GM19043 (cell line): ENCODE data around the gene RTP5.

Source experiments
- ATAC-seq: cut with Tn5 transposase; IDR thresholded peaks from one replicate; pipeline ENCODE4 v1.9.1; 2021; ENCODE audit warnings: low read depth; ENCODE audit not compliant: unreplicated experiment

Gene RTP5

DNA sequence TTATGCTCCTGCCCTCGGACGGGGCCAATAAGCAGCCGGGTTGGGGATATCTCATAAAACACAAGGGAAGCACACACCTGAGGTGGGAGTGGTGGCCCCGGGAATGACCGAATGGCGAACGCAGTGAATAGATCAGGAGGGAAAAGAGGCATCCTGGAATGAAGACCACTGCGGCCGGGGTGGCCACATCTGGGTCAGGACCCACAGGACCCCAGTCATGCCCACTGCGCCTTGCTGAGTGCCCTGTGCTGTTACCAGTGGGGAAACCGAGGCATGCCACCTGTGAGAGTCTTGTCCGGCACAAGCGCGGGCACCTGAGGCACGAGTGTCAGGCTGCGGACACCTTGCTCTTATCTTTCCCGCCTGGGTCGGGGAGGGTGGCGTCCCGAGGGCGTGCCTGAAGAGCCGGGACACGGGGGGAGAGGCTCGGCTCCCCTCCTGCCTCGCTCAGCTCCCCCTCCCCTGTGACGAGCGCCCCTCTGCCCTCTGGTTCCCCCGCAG lies 12.4 kb upstream of the RTP5 start:
- no peak for ATAC-seq

DNA sequence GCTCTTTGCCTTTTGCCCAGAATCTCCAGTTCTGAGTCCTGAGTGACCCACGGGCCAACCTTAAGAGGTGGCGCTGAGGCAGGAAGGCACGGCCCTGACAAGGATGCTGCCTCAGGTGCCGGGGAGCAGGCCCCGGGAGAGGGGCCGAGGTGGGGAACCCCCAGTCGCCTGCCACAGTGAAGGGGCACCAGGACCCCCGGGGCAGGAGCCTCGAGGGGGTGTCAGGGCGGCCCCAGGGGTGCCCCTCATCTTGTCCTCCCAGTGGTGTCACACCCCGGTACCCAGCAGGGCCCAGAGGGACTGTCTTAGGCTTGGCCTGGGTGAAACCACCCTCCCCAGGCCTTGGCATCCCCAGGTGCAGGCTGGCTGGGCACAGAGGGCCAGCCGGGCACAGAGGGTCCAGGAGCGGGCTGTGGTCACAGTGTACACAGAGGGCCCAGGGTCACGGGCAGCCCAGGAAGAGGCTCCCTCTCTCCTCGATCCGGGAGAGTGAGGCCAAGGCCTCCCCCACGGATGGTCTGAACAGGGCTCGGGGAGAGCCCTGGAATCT lies 11.9 kb upstream of the RTP5 start:
- no peak for ATAC-seq

DNA sequence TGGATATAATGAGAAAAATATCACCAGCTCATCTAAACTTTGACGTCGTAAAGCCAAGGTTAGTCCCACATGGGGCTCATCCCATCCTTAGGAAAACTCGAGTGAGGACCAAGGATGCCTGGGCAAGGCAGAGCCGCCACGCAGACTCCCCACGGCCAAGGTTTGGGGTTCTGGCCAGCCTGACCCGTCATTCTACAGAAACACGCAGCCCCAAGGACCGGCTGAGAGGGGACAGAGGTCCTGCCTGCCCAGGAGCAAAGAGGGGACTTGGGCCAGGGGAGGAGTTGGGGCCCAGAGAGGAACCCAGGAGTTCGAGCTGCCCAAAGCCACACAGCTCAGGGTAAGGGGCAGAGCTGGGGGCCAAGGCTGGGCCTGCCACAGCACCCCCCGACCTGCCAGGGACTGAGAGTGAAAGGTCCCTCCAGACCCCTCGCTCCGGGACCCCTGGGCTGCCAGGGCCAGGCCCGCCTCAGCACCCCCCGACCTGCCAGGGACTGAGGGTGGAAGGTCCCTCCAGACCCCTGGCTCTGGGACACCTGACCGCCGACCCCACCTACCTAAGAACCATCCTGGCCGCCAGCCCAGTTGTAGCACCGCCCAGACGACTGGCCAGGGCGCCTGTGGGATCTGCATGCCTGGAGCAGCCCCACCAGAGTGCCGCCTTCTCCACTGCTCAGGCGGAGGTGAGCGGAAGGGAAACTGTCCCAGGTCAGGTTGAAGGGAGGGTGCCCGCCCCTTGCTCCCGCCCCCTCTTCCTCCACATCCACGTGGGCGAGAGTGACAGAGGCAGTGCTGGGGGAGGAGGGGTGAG lies 11.1 kb upstream of the RTP5 start, which contains the start of gene PDCD1:
PDCD1 (minus strand) TSS at position 689 of the 811 bp plus-strand sequence; CDS start at position 633, 56 bp downstream.
- ATAC-seq = peak; percentile 43

DNA sequence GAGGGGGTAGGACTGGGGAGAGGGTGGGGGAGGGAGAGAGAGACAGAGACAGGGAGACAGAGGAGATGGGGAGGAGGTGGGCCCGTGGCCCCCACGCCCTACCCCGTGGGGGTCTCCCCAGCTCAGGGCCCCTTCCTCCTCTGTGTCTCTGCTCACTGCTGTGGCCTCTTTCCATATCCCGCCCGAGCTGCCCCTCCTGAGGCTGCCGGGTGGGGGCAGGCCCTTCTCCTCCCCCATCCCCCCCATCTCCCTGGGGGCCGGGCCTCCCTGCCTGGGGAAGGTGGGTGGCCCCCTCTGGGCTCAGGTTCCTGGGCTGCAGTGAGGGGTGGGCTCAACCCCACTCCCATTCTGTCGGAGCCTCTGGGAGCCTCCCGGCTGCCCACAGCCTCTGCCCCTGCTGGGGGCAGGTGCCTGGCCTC lies 10.5 kb upstream of the RTP5 start:
- ATAC-seq = peak; percentile 13

DNA sequence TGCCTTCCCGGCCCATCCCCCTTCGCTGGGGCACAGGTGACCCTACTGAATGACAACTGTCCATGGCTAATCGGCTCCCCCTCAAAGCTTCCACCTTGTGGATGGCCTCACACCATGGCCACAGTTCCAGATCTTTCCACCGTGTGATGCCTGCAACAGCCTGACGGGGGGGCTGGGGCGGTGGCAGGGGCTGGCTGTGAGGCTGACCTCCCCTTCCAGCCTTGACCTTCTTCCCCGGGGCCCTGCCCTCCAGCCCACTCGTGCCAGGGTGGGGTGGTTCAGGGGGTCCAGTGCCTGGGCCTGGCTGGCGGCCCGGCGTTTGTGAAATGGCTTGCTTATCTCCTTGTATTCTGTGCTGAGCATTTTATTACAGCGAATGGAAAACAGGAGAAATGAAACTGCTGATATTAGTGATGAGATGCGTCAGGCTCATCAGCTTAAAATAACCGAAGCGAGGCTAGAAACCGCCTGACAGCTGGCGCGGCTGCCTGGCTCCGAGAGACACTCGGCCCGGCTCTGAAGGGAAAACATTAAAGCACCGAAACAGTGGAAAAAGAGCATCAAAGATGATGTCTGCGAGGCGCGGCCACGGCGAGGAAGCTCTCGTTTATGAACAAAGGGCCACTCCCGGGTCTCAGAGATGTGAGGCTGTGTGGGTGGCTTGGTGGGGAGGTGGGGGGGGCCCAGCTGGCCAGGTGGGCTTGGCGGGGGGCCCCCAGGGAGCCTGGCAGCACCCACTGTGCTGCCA lies 9.9 kb upstream of the RTP5 start:
- peak; percentile 33 for ATAC-seq

DNA sequence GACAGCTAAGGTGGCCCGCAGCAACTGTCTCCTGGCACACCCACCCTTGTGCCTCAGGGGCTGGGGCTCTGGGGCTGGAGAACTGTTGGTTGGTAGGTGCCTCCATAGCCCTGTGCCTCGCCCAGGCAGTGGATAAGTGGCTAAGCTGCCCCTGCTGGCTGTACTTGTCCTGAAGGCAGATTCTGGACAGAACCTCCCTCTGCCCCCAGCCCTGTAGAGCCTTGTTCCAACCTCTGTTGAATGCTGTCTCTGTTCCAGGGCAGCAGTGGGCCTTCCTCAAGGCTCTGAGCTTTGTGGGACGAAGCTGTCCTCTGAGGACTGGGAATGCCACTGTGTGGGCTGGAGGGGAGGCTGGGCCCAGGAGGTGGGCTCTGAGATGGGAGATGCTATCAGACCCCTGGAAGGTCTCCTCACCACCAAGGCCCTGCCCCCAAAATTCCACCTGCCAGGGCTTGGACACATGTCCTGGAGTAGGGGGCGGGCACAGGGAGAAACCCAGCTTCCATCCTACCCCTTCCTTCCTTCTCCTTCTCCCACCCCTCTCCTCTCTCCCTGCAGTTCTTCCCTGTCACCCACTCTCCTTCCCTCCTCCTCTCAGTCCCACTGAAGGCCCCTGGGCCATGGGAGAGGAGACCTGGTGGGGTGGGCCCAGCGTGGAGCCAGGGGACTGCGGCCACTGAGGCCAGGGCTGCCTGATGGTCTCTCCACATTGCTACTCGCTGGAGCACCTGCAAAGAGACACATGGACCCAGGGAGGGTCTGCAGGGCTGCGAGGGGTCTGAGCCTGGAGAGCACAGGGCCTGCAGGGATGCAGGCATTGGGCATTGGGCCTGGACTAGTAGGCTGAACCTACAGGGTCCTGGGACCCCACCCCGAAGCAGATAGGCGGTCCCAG lies 9.1 kb upstream of the RTP5 start:
- ATAC-seq = no peak

DNA sequence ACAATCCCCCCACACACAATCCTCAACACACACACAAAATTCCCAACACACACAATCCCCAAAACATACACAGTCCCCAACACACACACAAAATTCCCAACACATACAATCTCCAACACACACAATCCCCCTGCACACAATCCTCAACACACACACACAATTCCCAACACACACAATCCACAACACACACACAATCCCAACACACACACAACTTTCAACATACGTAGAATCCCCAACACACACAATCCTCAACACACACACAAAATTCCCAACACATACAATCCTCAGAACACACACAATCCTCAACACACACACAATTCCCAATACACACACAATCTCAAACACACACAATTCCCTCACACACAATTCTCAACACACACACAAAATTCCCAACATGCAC lies 8.3 kb upstream of the RTP5 start:
- no peak for ATAC-seq

DNA sequence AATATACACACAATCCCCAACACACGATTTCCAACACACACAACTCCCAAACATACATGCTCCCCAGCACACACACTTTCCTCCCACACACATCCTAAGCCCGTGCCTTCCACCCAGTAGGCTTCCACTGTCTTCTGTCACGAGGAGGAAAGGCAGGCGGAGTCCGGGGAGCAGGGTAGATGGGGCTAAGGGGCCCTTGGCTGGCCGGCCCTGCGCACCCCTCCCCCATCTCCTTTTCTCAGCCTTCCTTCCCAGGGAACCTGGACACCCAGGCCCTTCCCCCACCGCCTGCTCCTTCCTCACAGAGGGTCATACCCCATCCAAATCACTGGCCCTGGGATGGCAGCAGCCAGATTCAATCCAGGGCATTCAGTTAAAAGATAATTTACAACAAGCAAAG lies 7.4 kb upstream of the RTP5 start:
- ATAC-seq = no peak

DNA sequence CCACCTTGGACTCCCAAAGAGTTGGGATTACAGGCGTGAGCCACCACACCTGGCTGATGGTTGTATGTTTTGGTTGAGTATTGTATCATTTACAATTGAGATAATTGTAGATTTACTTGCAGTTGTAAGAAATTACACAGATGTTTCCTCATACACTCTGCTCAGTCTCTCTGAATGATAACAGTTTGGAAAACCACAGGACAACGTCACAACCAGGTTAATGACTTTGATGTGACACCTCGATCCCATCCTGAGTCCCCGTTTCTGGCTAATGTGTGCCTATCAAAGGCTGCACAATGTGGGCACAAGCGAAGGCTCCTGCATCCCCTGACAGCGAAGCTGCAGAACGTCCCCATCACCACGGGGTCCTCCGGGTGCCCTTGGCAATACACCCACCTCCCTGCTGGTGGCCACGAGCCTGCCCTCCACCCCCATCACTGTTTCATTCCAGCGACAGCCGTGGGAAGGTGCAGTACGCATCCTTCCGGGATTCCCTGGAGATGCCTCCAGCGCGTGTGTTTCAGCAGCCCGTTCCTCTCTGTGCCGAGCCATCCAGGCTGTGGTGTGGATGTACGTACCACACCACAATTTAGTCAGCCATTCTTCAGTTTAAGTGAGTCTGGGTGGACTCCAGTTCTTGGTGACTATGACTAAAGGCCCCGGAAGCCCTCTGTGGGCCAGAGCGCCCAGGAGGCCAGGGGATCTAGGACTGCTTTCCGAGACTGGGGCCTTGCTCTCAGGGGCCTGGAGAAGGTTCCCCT lies 6.6 kb upstream of the RTP5 start:
- ATAC-seq = no peak

DNA sequence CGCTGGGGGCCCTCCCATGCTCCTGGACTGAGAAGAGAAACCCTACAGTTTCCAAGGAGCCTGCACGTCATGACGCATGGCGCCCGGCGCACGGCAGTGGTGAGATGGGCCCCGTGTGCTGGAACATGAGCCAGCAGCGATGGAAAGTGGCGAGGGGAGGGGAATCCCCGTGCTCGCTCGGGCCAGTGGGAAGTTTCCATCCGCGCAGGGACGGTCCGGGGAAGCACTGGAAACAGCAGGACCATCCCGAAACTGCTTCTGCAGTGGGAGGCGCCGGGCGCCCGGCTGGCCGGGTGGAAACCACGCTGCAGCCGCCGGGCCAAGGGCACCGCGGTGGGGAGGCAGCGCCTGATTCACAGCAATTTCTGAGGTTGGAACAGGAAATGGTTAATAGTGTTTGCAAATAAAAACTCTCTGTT lies 6.0 kb upstream of the RTP5 start:
- no peak for ATAC-seq

DNA sequence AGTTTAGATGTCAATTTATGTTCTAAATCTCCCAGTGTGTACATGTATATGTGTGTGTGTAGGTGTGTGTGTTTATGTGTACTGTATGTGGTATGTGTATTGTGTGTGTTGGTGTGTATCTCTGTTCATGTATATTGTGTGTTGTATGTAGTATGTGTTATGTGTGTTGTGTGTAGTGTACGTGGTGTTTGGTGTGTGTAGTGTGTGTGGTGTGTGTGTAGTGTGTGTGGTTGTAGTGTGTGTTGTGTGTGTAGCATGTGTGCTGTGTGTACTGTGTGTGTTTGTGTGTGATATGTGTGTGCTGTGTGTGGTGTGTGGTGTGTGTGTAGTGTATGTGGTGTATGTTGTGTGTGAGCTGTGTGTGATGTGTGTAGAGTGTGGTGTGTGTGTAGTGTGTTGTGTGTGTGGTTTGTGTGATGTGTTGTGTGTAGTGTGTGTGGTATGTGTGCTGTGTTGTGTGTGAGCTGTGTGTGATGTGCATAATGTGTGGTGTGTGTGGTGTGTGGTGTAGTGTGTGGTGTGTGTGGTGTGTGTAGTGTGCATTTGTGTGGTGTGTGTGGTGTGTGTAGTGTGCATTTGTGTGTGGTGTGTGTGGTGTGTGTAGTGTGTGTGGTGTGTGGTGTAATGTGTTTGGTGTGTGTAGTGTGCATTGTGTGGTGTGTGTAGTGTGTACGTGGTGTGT lies 5.2 kb upstream of the RTP5 start:
- ATAC-seq = no peak

DNA sequence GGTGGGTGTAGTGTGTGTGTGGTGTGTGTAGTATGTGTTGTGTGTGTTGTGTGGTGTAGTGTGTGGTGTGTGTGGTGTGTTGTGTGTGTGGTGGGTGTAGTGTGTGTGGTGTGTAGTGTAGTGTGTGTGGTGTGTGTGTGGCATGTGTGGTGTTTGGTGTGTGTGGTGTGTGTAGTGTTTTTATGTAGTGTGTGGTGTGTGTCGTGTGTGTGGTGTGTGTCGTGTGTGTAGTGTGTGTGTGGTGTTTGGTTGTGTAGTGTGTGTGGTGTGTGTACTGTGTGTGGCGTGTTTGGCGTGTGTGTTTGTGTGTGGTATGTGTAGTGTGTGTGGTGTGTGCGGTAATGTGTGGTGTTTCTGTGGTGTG lies 4.7 kb upstream of the RTP5 start:
- no peak for ATAC-seq

DNA sequence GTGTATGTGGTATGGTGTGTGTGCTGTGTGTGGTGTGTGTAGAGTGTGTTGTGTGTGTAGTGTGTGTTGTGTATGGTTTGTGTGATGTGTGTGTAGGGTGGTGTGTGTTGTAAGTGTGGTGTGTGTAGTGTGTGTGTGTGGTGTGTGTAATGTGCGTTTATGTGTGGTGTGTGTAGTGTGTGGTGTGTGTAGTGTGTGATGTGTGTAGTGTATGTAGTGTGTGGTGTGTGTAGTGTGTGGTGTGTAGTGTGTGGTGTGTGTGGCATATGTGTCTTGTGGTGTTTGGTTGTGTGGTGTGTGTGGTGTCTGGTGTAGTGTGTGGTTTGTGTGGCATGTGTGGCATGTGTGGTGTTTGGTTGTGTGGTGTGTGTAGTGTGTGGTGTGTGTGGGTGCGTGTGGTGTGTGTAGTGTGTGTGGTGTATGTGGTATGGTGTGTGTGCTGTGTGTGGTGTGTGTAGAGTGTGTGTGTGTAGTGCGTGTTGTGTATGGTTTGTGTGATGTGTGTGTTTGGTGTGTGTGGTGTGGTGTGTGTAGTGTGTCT lies 4.0 kb upstream of the RTP5 start:
- no peak for ATAC-seq

DNA sequence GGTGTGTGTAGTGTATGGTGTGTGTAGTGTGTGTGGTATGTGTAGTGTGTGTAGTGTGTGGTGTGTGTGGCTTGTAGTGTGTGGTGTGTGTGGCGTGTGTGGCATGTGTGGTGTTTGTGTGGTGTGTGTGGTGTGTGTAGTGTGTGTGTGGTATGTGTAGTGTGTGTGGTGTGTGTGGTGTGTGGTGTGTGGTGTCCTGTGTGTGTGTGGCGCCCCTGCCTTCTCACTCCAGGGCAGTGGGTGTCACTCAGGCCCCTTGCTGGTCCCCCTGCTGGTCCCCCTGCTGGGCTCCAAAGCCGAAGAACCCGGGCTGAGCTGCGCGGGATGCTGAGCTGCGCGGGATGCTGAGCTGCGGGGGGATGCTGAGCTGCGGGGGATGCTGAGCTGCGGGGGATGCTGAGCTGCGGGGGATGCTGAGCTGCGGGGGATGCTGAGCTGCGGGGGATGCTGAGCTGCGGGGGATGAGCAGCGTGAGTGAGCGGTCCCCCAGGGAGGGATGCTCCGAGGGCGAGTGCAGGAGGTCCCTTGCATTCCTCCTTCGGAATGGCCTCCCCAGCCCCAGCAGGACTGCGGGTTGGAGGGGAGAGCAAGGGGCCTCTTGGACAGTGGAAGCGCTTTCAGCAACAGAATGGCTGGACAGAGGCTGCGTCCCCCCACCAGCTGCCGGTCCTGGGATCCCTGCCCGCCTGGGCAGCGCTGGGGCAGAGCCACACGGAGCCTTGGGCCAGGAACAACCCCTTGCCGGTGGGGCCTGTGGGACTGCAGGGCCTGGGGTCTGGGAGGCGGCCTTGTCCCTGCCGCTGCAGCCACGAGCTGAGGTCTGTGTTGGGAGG lies 3.4 kb upstream of the RTP5 start:
- no peak for ATAC-seq

DNA sequence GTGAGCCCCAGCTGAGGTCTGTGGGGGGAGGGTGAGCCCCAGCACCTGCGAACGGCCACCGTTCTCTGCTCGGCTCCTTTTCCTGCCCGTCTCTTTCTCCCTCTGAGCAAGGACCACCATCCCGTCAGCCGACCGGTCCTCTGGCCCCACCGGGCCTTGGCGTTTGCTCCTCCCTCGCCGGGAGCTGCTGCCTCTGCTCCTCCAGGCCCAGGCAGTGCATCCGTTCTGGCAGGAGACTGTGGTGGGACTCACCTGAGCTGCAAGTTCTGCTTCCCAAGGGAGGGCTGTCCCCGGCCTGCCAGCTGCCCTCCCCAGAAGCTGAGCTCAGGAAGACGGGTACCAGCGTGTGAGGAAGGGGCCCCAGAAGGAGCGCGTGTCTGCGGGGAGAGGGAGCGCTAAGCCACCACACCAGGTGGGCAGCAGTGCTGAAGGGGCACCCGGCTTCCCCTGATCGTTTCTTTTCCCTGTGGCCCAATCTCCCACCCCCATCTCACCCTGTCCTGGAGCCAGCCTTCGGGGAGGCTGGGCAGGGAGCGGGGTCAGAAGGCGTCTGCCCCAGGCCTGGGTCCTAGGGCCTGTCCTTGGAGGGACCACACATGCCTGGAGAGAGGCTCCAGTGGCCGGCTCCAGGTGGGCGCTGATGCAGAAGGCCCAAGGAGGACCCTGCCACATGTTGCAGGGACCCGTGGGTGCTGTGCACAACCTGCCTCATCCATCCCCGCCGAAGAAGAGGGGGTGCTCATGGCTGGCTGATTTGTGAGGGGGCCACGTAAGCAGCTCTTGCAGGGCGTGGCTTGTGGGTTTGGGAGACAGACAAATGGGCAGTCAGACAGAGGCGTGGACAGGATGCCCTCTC lies 2.5 kb upstream of the RTP5 start:
- no peak for ATAC-seq

DNA sequence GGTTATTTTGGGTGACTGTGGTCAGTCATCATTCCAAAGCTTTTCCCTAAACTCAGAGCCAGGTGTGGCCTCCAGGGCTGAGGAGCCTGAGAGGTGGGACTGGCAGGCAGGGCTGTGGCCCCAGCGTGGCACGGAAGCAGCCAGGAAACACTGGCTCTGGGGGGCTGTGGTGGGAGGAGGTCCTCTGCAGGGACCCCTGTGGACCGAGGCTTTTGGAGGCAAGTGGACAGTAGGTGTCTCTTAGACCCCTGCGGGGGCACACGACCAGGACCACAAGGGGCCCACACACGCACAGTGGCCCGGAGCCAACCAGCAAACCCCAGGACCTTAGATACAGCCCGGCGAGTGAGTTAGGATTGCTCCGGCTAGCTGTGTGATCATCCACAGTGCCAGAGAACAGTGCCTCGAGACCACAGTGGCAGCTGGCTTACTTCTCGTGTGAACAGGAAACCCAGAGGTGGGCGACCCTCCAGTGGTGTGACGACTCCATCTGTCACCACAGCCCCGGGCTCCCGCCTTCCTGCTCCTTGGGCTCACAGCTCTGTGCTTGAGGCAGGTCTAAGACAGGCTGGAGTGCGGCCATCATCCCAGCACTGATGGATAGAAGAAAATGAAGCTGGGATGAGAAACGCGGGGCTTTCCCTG lies 1.6 kb upstream of the RTP5 start:
- ATAC-seq = no peak

DNA sequence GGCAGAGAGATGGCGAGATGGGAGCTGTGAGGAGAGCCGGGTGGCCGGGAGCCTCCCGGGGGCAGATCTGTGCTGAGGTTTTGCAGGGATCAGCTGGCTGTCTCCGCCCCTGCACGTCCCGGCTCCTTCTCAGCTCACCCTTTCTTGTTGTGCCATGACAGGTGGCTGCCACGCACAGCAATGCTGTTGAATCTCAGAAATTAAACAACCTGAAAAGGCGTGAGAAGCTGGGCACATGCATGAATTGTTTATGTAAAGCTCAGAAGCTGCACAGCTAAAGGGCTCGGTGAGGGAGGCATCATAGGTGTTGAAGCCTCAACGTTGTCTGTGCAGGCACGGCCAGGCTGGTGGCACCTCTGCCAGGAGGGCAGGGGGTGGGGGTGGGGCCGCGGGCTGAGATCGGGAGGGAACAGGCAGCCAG lies 858 bp upstream of the RTP5 start:
- no peak for ATAC-seq
